H1 (cell line): ENCODE results near the gene C5AR2. TPM values are rescaled to one million over a fixed set of nuclear protein-coding genes. Genes with fewer than 3 reads are reported as not detected.

Source experiments
- CTCF ChIA-PET: fragments of 300-600 bp; sonication (Branson Sonifier 250); formaldehyde crosslinking; loops from one replicate; lab custom pipeline; 2021; ENCODE audit not compliant: partially characterized antibody; lab: Charles Lee
- POLR2A ChIA-PET: fragments of 300-600 bp; sonication (Branson Sonifier 250); formaldehyde crosslinking; loops from one replicate; lab custom pipeline; 2021; ENCODE audit warnings: inconsistent platforms; ENCODE audit not compliant: partially characterized antibody; lab: Charles Lee
- DNase-seq, 2 experiments: peaks; one replicate each; pipeline versions ENCODE4 v3.0.0 to v3.0.0-alpha.2; 2010 to 2022; ENCODE audit warnings: low spot score in 2 of 2, low read depth in 1 of 2, mixed read lengths in 1 of 2
- FAIRE-seq: peaks from 2 replicates; lab custom pipeline; 2011; peaks lifted over from hg19 to GRCh38; lab: Jason Lieb, UNC
- H2AFZ ChIP-seq: 2 replicates; pipeline ENCODE4 v1.8.1; 2012; ENCODE audit warnings: low read length, inconsistent platforms
- H2AK5ac ChIP-seq: 2 replicates; pipeline ENCODE4 v1.6.1; 2013; ENCODE audit warnings: low read depth, low read length
- H2BK120ac ChIP-seq: replicated peaks from 2 replicates; pipeline ENCODE3; 2013; ENCODE audit warnings: low read depth, low read length, inconsistent platforms
- H2BK12ac ChIP-seq: 2 replicates; pipeline ENCODE4 v1.6.1; 2013; ENCODE audit warnings: low read depth, low read length
- H2BK15ac ChIP-seq: 2 replicates; pipeline ENCODE4 v1.6.1; 2013; ENCODE audit warnings: low read length
- H2BK20ac ChIP-seq: 2 replicates; pipeline ENCODE4 v1.6.1; 2013; ENCODE audit warnings: low read length
- H2BK5ac ChIP-seq: 2 replicates; pipeline ENCODE4 v1.6.1; 2013; ENCODE audit warnings: low read depth, low read length
- H3K14ac ChIP-seq: 2 replicates; pipeline ENCODE4 v1.6.1; 2013; ENCODE audit warnings: inconsistent platforms; ENCODE audit not compliant: insufficient read length
- H3K18ac ChIP-seq: 2 replicates; pipeline ENCODE4 v1.6.1; 2013; ENCODE audit warnings: low read length; ENCODE audit errors: extremely low read depth
- H3K23ac ChIP-seq: 2 replicates; pipeline ENCODE4 v1.6.1; 2013; ENCODE audit warnings: inconsistent platforms; ENCODE audit not compliant: insufficient read length
- H3K23me2 ChIP-seq: 2 replicates; pipeline ENCODE4 v1.6.1; 2013; ENCODE audit warnings: low read depth, low read length
- H3K27ac ChIP-seq: 2 replicates; pipeline ENCODE4 v1.6.1; 2011; ENCODE audit warnings: low read depth, low read length, inconsistent platforms
- H3K27me3 ChIP-seq, 4 experiments: replicated peaks in 1 of 4; 1 replicate in 1 of 4; 2 replicates in 3 of 4; pipeline versions ENCODE4 v1.6.1 to v1.8.1; 2011 to 2013; ENCODE audit warnings: low read length in 3 of 4, mild to moderate bottlenecking in 3 of 4, inconsistent platforms in 2 of 4, mixed read lengths in 2 of 4, moderate library complexity in 1 of 4; ENCODE audit not compliant: control insufficient read depth in 3 of 4, insufficient read depth in 3 of 4; ENCODE audit errors: extremely low read depth in 1 of 4
- H3K36me3 ChIP-seq, 4 experiments: 2 replicates each; pipeline versions ENCODE4 v1.6.1 to v1.8.1; 2011 to 2013; ENCODE audit warnings: mild to moderate bottlenecking in 4 of 4, low read length in 3 of 4, moderate library complexity in 2 of 4, control low read depth in 1 of 4, inconsistent platforms in 1 of 4; ENCODE audit not compliant: insufficient read depth in 4 of 4, control insufficient read depth in 2 of 4
- H3K4ac ChIP-seq: replicated peaks from 2 replicates; pipeline ENCODE3; 2013; ENCODE audit warnings: low read length, low read depth, mixed read lengths, inconsistent platforms; ENCODE audit not compliant: insufficient read length
- H3K4me1 ChIP-seq, 4 experiments: replicated peaks in 1 of 4; 1 replicate in 1 of 4; 2 replicates in 3 of 4; pipeline versions ENCODE4 v1.6.1 to v1.8.1; 2011 to 2013; ENCODE audit warnings: low read length in 3 of 4, inconsistent platforms in 2 of 4, mixed read lengths in 1 of 4; ENCODE audit not compliant: insufficient read depth in 4 of 4, control insufficient read depth in 3 of 4
- H3K4me2 ChIP-seq, 2 experiments: 2 replicates each; pipeline versions ENCODE4 v1.6.1 to v1.8.1; 2011 to 2013; ENCODE audit warnings: low read depth in 2 of 2, low read length in 2 of 2, control low read depth in 1 of 2, inconsistent platforms in 1 of 2, mild to moderate bottlenecking in 1 of 2; ENCODE audit not compliant: insufficient read depth in 1 of 2
- H3K4me3 ChIP-seq, 4 experiments: fragments of 200-600, 300-600 bp in 1 of 4; sonication (generic), shearing (Covaris generic), sonication (Bioruptor Twin) in 1 of 4; 2 replicates each; pipeline versions ENCODE4 v1.5.1 to v1.8.1; 2011 to 2016; ENCODE audit warnings: low read length in 4 of 4, low read depth in 3 of 4, control low read depth in 2 of 4, inconsistent platforms in 2 of 4, mild to moderate bottlenecking in 2 of 4, mixed read lengths in 1 of 4, moderate library complexity in 1 of 4; ENCODE audit not compliant: insufficient read depth in 2 of 4; ENCODE audit errors: extremely low read depth in 1 of 4
- H3K56ac ChIP-seq: replicated peaks from 2 replicates; pipeline ENCODE3; 2013; ENCODE audit warnings: low read depth, mild to moderate bottlenecking, mixed read lengths, low read length, inconsistent platforms; ENCODE audit not compliant: insufficient read length
- H3K79me1 ChIP-seq: 2 replicates; pipeline ENCODE4 v1.6.1; 2013; ENCODE audit warnings: low read depth, low read length, control low read depth
- H3K79me2 ChIP-seq, 2 experiments: 2 replicates each; pipeline versions ENCODE4 v1.6.1 to v1.8.1; 2012 to 2013; ENCODE audit warnings: low read length in 2 of 2, mild to moderate bottlenecking in 2 of 2, inconsistent platforms in 1 of 2; ENCODE audit not compliant: insufficient read depth in 2 of 2, control insufficient read depth in 1 of 2
- H3K9ac ChIP-seq, 4 experiments: replicated peaks in 1 of 4; 1 replicate in 1 of 4; 2 replicates in 3 of 4; pipeline versions ENCODE4 v1.6.1 to v1.8.1; 2011 to 2013; ENCODE audit warnings: low read depth in 3 of 4, low read length in 3 of 4, control low read depth in 2 of 4, mild to moderate bottlenecking in 2 of 4, moderate library complexity in 2 of 4, inconsistent platforms in 1 of 4; ENCODE audit errors: extremely low read depth in 1 of 4
- H3K9me3 ChIP-seq, 2 experiments: 2 replicates each; pipeline versions ENCODE4 v1.6.1 to v1.8.1; 2012 to 2013; ENCODE audit warnings: mild to moderate bottlenecking in 2 of 2, moderate library complexity in 2 of 2, control low read depth in 1 of 2, inconsistent platforms in 1 of 2, low read depth in 1 of 2, low read length in 1 of 2, mixed read lengths in 1 of 2; ENCODE audit not compliant: insufficient read depth in 2 of 2
- H4K20me1 ChIP-seq, 2 experiments: replicated peaks in 1 of 2; 2 replicates each; pipeline versions ENCODE3 to v1.8.1; 2011 to 2013; ENCODE audit warnings: inconsistent platforms in 2 of 2, low read length in 2 of 2, mild to moderate bottlenecking in 1 of 2; ENCODE audit not compliant: insufficient read depth in 2 of 2, control insufficient read depth in 1 of 2
- H4K5ac ChIP-seq: 2 replicates; pipeline ENCODE4 v1.6.1; 2013; ENCODE audit warnings: low read length, low read depth, mixed read lengths, inconsistent platforms; ENCODE audit not compliant: insufficient read length
- H4K8ac ChIP-seq: 2 replicates; pipeline ENCODE4 v1.8.0; 2013; ENCODE audit warnings: mild to moderate bottlenecking, moderate library complexity, low read length, inconsistent platforms; ENCODE audit not compliant: insufficient read depth; ENCODE audit errors: extremely low read depth
- H4K91ac ChIP-seq: replicated peaks from 2 replicates; pipeline ENCODE3; 2013; ENCODE audit warnings: low read length, mixed read lengths, inconsistent platforms; ENCODE audit not compliant: insufficient read length
- CEBPB ChIP-seq: IDR thresholded peaks from 2 replicates; pipeline ENCODE4 v1.6.1; 2012; ENCODE audit warnings: low read depth, low read length
- SUZ12 ChIP-seq: fragments of 200-600 bp; sonication (generic); IDR thresholded peaks from 2 replicates; pipeline ENCODE4 v1.6.1; 2012; ENCODE audit warnings: mild to moderate bottlenecking, inconsistent platforms, low read length, moderate library complexity, mixed read lengths
- WGBS, 2 experiments: shearing (Covaris generic) in 1 of 2; methylation state at CpG; one replicate each; pipeline versions ENCODE4 v1.1.6 to v1.1.7; 2013 to 2015; ENCODE audit warnings: low lambda C conversion rate in 2 of 2, mixed read lengths in 2 of 2, inconsistent platforms in 1 of 2, low coverage in 1 of 2, missing lambda C conversion rate in 1 of 2; ENCODE audit not compliant: insufficient replicate concordance in 2 of 2, insufficient coverage in 1 of 2, insufficient read length in 1 of 2; ENCODE audit errors: extremely low coverage in 1 of 2, missing lambda C conversion rate in 1 of 2; 5-methylcytosine and 5-hydroxymethylcytosine counted together
- polyA plus RNA-seq, 7 experiments: library from polyadenylated mRNA; depleted of rRNA in 3 of 7; stranded (reverse) in 5 of 7; unstranded in 2 of 7; fragments of >200 nt in 5 of 7; fragments of 200-250 nt in 2 of 7; gene quantifications; 1 replicate in 5 of 7; 2 replicates in 1 of 7; 4 replicates in 1 of 7; pipeline versions ENCODE4 v1.2.1 to v1.2.3, GENCODE V29; 2011 to 2013; ENCODE audit warnings: missing spikeins in 2 of 7, mixed read lengths in 2 of 7
- total RNA-seq: library from RNA; stranded (reverse); fragmentation: NEBNext Ultra II Directional; extraction: Animal tissue kit (Norgen Biotek cat#: 25700); gene quantifications from 2 replicates; pipeline ENCODE4 v1.2.1, GENCODE V29; 2021

Gene C5AR2
- total and polyA plus RNA-seq, 2 of the 8 experiments (the other 6 are each of a cell fraction or from before 2014, with no cell fraction given) = 0.08 to 0.15 TPM

- Histone ChIP-seq H2BK20ac (no peak overlapping the region), H3K56ac (no peak overlapping the region), H2BK12ac (no peak overlapping the region), H3K4me2 (no peak overlapping the region), H2BK120ac (no peak overlapping the region), H2BK15ac (no peak overlapping the region), H3K14ac (no peak overlapping the region), H3K27me3 (no peaks in the 10 kb centered on the region), H3K23ac (no peak overlapping the region), H3K79me2 (no peaks in the 10 kb centered on the region), H3K36me3 (no peaks in the 10 kb centered on the region), H3K9ac (no peak overlapping the region), H3K4me1 (peaks cover 0 to 3% (median 0%) of the 10 kb centered on the region in 4 experiments; a peak in 1 of 7 replicates), H3K79me1 (no peaks in the 10 kb centered on the region), H2BK5ac (no peak overlapping the region), H3K4me3 (no peak overlapping the region), H2AK5ac (no peak overlapping the region), H3K4ac (no peak overlapping the region), H4K91ac (no peak overlapping the region), H3K23me2 (no peaks in the 10 kb centered on the region), H3K18ac (no peak overlapping the region), H4K20me1 (no peaks in the 10 kb centered on the region), H4K8ac (peak overlapping the region; percentile 25; the same call in 1 of the 2 replicates), H4K5ac (no peak overlapping the region), H3K27ac (no peak overlapping the region), H2AFZ (no peak overlapping the region), H3K9me3 (no peaks in the 10 kb centered on the region)
- CTCF ChIA-PET = interaction anchor here (1.0 to 4.7 kb wide), 4 partner anchors 8 to 366 kb away, joined by 3 to 19 read pairs (median 4); partner anchors contain the start of gene DHX34
- POLR2A ChIA-PET = no interaction called here
- no peak for TF ChIP-seq SUZ12
- peak; percentile 30; the same call in 1 of the 2 replicates for TF ChIP-seq CEBPB
- WGBS, 2 experiments = 94% methylated on average over 19 of the region's 29 CpGs; no CpG with 5 or more reads in 1 of the 2 experiments
- FAIRE-seq = no peak
- DNase-seq = no peak
Observed at GRCh38 chr19:47340477-47341208, 8.7 kb downstream of the C5AR2 start.
